Hematopoietic multipotent progenitor cell treated with erythropoietin and hydrocortisone succinate and interleukin-3 and kit ligand, for 6 days (in vitro differentiated cells): ENCODE measurements around the gene ZSWIM2.
"Not testable (repeated sequence)": the region's sequence is repeated elsewhere in the genome, so short reads cannot be mapped to it uniquely, and the experiment has no call there.

Source experiments
- DNase-seq: peaks from one replicate; pipeline ENCODE4 v3.0.0-alpha.2; 2015

ZSWIM2 gene

DNA sequence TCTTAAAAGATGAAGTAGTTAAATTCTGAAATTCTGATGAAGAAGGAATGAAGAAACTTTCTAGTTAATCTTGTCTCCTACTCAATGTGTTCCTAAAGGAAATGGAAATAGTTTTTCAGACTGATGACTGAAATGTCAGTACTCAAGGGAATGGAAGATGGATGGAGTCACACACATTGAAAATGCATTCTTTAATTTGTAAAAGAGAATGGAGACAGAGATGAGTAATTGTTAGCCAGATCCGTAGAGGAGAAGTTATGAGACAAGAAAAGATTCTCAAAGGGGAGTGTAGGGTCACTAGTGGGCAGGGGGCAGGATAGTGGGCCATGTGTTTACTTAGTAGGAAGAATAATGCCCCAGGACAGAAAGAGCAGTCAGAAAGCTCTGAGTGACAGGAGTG is 13.3 kb downstream of the ZSWIM2 start:
- no peak for DNase-seq

DNA sequence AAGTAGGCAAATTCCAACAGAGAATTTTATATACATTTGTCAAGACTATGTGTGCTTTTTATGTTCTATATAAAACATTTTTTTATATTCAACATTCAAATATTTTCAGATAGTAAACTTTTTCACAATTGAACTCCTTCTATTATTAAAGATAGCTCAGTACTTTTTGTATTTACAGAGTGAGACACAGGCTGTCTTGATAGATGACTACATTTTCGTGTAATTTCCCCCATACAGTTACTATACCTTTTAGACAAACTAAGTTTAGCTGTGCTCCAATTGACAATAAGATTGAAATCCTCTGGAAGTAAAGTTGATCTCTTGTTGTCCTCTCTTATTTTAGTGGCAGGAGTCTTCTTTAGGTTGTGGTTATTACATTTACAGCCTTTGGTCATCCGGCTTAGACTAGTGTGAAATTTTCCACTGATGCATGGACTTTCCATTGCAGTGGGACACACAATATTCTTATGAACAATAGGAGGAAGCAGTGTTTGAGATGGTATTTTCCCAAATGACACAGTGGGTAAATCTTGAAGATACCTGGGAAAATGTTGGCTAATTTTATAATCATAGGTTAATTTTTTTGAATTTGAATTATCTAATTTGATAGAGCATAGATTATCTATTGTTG is 21.0 kb downstream of the ZSWIM2 start:
- DNase-seq: no peak

DNA sequence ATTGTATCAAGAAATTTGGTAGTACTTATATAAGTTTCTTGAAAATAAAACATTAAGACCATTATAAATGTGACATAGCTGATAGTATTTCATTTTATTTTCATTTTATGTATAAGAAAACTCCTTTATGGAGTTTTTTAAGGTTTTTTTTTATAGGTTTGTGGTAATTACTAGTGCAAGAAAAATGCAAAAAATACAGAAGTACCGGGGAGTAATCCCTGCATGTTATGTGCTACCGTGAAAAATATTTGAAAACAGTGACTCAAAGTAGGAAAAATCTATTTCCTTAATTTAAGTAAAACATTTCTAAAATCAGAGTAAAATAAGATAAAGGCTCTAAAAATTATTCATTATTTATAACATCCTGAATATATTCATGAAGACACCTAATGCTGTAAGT is 21.6 kb downstream of the ZSWIM2 start:
- no peak for DNase-seq

DNA sequence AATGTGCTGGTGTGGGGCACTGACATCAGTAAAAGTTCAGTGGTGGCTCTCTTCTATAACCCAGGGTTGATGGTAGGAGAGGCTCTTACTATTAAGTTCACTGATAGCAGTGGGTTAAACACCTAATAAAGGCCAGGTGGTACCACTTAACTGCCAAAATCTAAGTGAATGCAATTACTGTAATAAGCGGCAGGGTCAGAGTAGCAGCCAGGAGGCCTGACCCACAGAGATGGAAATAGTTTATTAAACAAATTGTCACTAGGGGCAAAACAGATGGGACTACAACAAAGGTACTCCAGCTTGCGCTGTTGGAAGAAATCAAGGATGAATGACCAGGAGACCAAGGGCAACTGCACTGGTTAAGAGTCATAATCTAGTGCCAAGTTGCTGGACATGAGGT is 26.6 kb downstream of the ZSWIM2 start:
- no peak for DNase-seq

DNA sequence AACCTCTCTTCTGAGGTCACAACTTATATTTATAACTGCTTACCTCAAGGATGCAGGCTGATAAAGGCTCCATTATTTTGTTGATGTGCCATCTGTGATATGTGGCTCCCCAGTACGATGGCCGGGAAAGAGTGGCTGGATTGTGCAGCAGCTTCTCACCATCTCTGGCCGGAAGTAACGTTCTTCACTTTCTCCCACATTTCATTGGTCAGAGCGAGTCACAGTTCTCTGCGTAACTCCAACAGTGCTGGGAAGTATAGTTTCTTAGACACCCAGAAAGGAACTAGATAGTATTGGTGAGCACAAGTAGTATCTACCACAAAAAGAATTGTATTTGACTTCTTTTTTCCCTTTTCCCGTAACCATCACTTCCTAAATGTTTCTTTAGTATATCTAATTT is 28.7 kb downstream of the ZSWIM2 start:
- DNase-seq: no peak

DNA sequence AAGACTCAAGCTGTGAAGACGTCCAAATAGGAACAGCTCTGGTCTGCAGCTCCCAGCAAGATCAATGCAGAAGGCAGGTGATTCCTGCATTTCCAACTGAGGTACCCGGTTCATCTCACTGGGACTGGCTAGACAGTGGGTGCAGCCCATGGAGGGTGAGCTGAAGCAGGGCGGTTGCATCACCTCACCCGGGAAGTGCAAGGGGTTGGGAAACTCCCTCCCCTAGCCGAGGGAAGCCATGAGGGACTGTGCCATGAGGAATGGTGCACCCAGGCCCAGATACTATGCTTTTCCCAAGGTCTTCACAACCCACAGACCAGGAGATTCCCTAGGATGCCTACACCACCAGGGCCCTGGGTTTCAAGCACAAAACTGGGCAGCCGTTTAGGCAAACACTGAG is 37.2 kb downstream of the ZSWIM2 start:
- DNase-seq: not testable (repeated sequence)

DNA sequence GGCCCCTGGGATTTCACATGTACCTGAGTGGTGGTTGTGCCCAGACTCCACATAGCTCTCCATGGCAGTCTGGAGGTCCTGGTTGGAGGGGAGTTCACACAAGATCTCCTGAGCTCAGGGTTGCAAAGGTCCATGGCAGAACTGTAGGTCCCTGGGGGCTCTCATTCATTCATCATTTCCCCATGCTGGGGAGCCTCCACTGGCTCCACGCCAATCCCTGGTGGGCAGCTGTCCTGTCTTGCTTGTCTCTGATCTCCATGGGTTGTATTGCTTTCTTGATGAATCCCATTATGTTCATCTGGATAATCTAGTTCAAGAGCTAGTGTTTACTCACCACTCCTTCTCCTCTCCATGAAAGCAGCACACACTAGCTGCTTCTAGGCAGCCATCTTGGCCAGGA is 42.4 kb downstream of the ZSWIM2 start:
- DNase-seq: no peak

GRCh38 chr2:186798604-186799003 is 50.4 kb downstream of the ZSWIM2 start:
- DNase-seq: not testable (repeated sequence)

- DNase-seq: no peak
Observed at GRCh38 chr2:186784930-186785329, 64.0 kb downstream of the ZSWIM2 start.

DNA sequence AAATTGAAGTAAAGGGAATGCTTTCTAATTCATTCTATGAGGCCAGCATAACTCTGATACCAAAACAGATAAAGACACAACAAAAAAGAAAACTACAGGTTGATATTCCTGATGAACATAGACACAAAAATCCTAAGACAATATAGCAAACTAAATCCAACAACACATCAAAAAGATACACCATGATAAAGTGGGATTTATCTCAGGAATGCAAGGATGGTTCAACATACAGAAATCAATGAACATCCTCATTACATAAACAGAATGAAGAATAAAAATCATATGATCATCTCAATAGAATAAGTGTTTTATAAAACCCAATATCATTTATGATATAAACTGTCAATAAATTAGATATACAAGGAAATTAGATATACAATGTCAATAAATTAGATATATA is 65.7 kb downstream of the ZSWIM2 start:
- no peak for DNase-seq

DNA sequence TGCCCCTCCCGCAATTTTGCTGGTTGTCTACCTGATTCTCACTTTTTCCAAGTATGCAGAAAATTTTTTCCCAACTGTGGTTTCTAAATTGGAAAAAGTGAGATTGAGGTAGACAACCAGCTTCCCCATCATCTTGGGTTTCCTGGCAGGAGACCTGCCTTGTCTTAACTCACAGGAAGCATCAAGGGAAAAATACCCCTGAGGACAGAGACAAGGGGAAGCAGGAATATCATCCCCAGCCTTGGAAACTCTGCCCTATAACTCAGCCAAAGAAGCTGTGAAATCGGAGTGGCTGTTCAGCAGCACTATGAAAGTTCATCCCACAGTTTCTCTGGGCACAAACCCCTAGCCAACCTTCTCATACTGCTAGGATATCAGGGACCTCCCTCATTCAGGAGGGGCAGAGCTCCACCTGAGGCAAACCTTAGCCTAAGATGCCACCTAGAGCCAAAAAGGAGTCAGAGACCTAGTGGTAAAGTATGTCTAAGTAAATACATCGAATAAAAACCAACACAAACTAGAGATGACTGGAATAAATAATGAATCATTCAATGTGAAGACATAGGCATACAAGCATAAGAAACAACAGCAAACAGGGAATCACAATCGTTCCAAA is 68.2 kb downstream of the ZSWIM2 start:
- peak; percentile 5 for DNase-seq
